ENCODE results near the gene PDIA5.

PDIA5 gene

DNA sequence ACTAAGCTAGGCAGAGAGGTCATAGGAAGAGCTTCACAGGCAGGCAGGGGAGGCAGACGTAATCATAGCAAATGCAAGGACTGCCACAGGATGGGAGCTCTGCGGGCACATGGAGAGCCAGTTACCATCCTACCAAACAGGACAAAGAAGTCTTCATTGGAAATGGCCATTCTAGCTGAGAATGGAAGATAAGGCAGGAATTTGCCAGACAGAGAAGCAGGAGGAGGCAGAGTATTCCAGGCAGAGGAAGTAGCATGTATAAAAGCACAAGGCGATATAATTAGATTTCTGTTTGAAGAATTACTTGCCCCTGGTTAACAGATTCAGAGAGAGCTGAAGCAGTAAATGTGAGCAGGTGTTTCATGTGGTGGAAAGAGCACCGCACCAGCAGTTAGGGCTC, 35.8 kb upstream of the PDIA5 start:
- TF ChIP-seq, protein P1, sequence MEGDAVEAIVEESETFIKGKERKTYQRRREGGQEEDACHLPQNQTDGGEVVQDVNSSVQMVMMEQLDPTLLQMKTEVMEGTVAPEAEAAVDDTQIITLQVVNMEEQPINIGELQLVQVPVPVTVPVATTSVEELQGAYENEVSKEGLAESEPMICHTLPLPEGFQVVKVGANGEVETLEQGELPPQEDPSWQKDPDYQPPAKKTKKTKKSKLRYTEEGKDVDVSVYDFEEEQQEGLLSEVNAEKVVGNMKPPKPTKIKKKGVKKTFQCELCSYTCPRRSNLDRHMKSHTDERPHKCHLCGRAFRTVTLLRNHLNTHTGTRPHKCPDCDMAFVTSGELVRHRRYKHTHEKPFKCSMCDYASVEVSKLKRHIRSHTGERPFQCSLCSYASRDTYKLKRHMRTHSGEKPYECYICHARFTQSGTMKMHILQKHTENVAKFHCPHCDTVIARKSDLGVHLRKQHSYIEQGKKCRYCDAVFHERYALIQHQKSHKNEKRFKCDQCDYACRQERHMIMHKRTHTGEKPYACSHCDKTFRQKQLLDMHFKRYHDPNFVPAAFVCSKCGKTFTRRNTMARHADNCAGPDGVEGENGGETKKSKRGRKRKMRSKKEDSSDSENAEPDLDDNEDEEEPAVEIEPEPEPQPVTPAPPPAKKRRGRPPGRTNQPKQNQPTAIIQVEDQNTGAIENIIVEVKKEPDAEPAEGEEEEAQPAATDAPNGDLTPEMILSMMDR (IDR thresholded peaks at IDR 0.05; ENCODE audit: borderline replicate concordance, insufficient read depth, low read depth, low read length), result no peak

DNA sequence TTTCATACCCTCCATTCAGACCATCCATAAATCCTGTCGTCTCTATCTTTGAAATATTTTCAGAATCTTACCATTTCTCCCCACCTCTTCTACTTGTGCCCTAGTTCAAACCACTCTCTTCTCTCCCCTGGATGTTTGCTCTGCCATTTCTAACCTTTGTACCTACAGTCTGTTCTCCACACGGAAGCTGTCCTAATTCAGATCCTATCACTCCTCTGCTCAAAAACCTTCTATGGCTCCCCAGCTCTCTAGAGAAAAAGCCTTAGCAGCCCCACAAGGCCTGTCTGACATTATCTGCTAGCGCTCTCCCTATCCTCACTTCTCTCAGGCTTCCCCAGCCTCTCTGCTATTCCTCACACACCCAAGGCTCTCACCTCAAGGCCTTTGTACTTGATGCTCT, 34.8 kb upstream of the PDIA5 start:
- TF ChIP-seq, protein P1 (IDR thresholded peaks at IDR 0.05; ENCODE audit: borderline replicate concordance, insufficient read depth, low read depth, low read length), result no peak
- H3K4me3 ChIP-seq (ENCODE audit: low read depth, low read length), result no peak overlapping the region

More for the DNA sequence above, 35.8 kb upstream of the PDIA5 start:
- no peak overlapping the region for H3K4me3 ChIP-seq (ENCODE audit: low read depth, low read length)

DNA sequence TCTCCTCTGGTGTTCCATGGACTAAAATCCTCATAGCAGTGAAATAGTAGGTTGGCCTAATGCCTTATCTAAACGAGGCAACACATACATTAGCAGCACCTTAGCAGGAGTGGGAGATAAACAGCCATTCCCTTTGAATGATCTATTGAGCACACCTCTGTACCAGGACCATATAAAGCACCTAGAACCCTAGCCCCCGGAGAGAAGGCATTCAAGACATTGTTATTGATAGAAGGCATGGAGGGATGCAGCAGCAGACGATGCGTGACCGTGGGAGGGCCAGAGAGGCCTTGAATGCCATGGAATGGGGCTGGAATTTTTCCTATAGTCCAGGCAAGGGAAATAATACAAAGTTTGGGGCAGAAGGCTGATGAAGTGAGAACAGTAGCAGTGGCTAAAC, 32.7 kb upstream of the PDIA5 start:
- TF ChIP-seq, protein P1 (IDR thresholded peaks at IDR 0.05; ENCODE audit: borderline replicate concordance, insufficient read depth, low read depth, low read length), result no peak

DNA sequence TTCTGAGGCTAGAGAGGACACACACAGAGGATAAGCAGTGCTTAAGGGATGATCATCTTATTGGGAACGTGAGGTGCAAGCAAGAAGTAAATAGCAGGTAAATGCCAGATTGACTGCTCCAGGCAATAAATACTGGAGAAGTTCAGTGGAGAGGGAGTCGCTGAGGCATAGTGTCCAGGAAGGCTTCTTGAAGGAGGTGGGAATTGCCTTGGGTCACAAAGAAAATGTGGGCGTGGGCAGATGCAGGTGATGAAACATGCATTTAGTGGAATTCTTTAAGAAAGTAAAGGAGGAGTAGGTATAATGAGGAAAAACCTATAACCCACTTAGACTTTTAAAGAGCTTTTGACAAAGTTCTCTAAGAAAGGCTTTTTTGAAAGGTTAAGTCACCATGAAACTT, 31.8 kb upstream of the PDIA5 start:
- H3K4me3 ChIP-seq (ENCODE audit: low read depth, low read length), result no peak overlapping the region
- TF ChIP-seq, protein P1 (IDR thresholded peaks at IDR 0.05; ENCODE audit: borderline replicate concordance, insufficient read depth, low read depth, low read length), result no peak

More for the DNA sequence above, 32.7 kb upstream of the PDIA5 start:
- H3K4me3 ChIP-seq (ENCODE audit: low read depth, low read length), result no peak overlapping the region

DNA sequence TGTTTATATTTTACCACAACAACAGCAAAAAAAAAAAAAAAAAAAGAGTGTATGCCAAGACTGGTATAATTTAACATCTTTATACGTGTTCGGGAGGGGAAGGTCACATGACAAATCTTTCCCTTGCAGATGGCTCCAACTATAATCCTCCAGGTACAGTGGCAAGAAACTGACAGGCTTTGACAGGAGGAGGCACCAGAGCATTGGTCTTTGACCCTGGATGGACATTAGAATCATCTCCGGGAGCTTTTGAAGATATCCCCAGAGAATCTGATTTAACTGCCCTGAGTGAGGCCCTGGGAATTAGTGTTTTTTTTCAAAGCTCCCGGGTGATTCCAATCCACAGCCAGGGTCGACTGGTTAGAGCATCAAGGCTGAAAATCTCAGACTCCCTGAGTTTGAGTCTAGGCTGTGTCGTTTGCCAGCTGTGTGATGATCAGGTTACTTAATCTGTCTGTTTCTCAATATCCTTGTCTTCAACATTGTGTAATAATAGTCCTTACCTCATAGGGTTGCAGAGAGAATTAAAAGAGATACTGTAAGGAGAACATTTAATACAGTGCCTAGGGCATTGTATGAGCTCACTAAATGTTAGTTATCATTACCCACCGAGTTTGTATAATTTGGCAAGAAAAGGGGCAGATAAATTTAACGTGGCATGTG, 30.3 kb upstream of the PDIA5 start:
- TF ChIP-seq, protein P1 (IDR thresholded peaks at IDR 0.05; ENCODE audit: borderline replicate concordance, insufficient read depth, low read depth, low read length), result no peak
- H3K4me3 ChIP-seq (ENCODE audit: low read depth, low read length), result no peak overlapping the region

DNA sequence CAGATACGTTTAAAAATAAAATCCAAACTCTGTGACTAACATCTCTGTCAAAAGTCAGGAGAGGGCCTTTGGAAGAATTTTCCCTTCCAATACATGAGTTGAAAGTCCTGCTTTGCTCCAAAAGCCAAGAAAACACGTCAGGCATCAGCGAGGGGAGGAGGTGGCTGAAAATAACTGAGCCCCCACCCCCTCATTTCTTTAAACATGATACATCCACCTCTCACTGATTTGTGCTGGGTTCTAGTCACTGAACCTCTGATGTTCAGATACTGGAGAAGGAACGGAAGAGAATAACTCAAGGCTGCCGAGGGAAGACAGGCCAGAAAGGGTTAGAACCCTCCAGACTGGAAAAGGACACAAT, 29.8 kb upstream of the PDIA5 start:
- H3K4me3 ChIP-seq (ENCODE audit: low read depth, low read length), result no peak overlapping the region
- TF ChIP-seq, protein P1 (IDR thresholded peaks at IDR 0.05; ENCODE audit: borderline replicate concordance, insufficient read depth, low read depth, low read length), result no peak

DNA sequence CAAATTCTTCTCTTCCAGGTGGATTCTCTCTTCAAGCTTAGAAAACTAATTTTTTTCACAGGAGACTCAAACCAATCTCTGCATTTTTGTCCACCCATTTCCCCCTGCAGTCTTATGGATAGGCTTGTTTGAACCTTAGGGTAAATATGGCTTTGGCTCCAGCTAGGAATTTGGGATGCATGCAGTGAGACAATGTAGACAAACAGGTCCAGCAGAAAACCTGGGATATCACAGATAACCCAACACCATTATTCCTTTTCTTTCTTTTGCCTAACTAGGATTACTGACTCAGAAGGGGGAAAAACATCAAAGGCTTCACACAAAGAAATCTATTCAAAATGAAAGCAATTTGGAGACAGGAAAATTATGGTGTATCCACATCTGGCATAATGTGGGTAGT, 28.1 kb upstream of the PDIA5 start:
- TF ChIP-seq, protein P1 (IDR thresholded peaks at IDR 0.05; ENCODE audit: borderline replicate concordance, insufficient read depth, low read depth, low read length), result no peak
- H3K4me3 ChIP-seq (ENCODE audit: low read depth, low read length), result no peak overlapping the region
